SU-DHL-6 (cell line): ENCODE measurements around the gene PLEKHJ1.

ENCODE experiments used
- H2AFZ ChIP-seq: fragments of 200-600 bp; sonication (generic); 2 replicates; pipeline ENCODE4 v1.6.1; 2014; ENCODE audit warnings: low read depth, mild to moderate bottlenecking, moderate library complexity, mixed read lengths, antibody characterized with exemption, low read length; ENCODE audit not compliant: severe bottlenecking
- H3F3A ChIP-seq: fragments of 200-600 bp; shearing (Covaris generic); 2 replicates; pipeline ENCODE4 v1.6.0; 2016; ENCODE audit warnings: antibody characterized with exemption, mild to moderate bottlenecking; ENCODE audit not compliant: insufficient read depth
- H3K27ac ChIP-seq: fragments of 200-600 bp; sonication (generic); 2 replicates; pipeline ENCODE4 v1.5.1; 2016; ENCODE audit warnings: low read depth, mild to moderate bottlenecking, low read length, moderate library complexity, mixed read lengths
- H3K27me3 ChIP-seq: fragments of 200-600 bp; sonication (generic), shearing (Covaris generic); 2 replicates; pipeline ENCODE4 v1.6.0; 2014; ENCODE audit warnings: mild to moderate bottlenecking, low read length
- H3K36me3 ChIP-seq: fragments of 200-600 bp; sonication (generic); 2 replicates; pipeline ENCODE4 v1.6.1; 2014; ENCODE audit warnings: mild to moderate bottlenecking, low read length, mixed read lengths
- H3K4me2 ChIP-seq: fragments of 300-600, 200-600 bp; shearing (Covaris generic), sonication (generic); 2 replicates; pipeline ENCODE4 v1.6.0; 2014; ENCODE audit warnings: low read length, low read depth, mild to moderate bottlenecking; ENCODE audit not compliant: poor library complexity, severe bottlenecking
- H3K4me3 ChIP-seq: fragments of 200-600 bp; sonication (generic); 2 replicates; pipeline ENCODE4 v1.5.1; 2014; ENCODE audit warnings: antibody characterized with exemption, low read length, mild to moderate bottlenecking, mixed read lengths; ENCODE audit not compliant: insufficient read depth, poor library complexity, severe bottlenecking
- H3K79me2 ChIP-seq: fragments of 200-600 bp; sonication (generic); 2 replicates; pipeline ENCODE4 v1.6.1; 2014; ENCODE audit warnings: mild to moderate bottlenecking, low read length, moderate library complexity; ENCODE audit not compliant: insufficient read depth
- H3K9ac ChIP-seq: fragments of 200-600 bp; sonication (generic); 2 replicates; pipeline ENCODE4 v1.7.0; 2014; ENCODE audit warnings: mild to moderate bottlenecking, low read length
- H3K9me2 ChIP-seq: fragments of 200-600 bp; sonication (generic); replicated peaks from 2 replicates; pipeline ENCODE4 v1.6.1; 2014; ENCODE audit warnings: low read length; ENCODE audit not compliant: insufficient read depth
- H3K9me3 ChIP-seq: fragments of 200-600 bp; sonication (generic); 2 replicates; pipeline ENCODE4 v1.6.1; 2014; ENCODE audit warnings: low read length, mixed read lengths; ENCODE audit not compliant: insufficient read depth
- H4K20me1 ChIP-seq: fragments of 200-600 bp; sonication (generic); 2 replicates; pipeline ENCODE4 v1.6.1; 2014; ENCODE audit warnings: low read depth, mild to moderate bottlenecking, antibody characterized with exemption, low read length, moderate library complexity, mixed read lengths
- EZH2phosphoT487 ChIP-seq: fragments of 200-600 bp; sonication (generic), shearing (Covaris generic); conservative IDR thresholded peaks from 2 replicates; pipeline ENCODE4 v1.6.1; 2018; ENCODE audit warnings: mild to moderate bottlenecking, antibody characterized with exemption, low read length, moderate library complexity, mixed read lengths
- TF ChIP-seq, protein P1 (sequence below): fragments of 200-600 bp; sonication (generic); IDR thresholded peaks from one replicate; pipeline ENCODE4 v1.5.1; 2017; ENCODE audit warnings: antibody characterized with exemption, mild to moderate bottlenecking, low read length, moderate library complexity; ENCODE audit not compliant: insufficient read depth, poor library complexity, severe bottlenecking

PLEKHJ1 gene

DNA sequence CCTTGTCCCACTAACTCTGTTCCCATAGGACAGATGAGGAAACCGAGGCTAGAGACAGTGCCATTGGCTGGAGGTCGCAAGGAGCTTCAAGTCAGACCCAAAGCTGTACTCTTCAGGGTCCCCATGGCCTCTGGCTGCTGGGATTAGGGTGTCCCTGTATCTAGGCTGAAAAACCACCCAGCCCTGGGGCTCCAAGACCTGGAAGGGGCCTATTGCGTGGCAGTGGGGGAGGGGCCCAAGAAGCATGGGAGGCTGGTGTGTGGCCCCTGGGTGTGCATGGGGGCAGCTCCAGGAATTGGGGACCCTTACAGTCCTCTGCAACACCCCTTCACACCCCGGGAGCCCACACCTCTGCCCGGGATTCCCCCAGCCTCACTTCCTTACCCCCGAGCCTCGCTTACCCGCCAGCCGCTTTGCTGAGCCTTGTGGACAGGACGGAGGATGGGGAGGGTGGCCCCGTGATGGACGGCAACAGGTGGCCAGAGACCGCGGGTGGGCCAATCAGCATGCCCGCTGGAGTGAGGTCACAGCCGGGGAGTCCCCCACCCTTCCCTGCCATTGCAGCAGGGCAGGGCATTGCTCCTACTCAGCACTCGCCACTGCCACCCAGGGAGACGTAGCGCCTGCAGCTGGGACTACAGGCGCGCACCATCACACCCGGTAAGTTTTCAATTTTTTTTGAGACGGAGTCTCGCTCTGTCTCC is 20.0 kb upstream of the PLEKHJ1 start, which contains the start of gene JSRP1:
Gene JSRP1 (minus strand): TSS at position 436 of the 704 bp plus-strand sequence. CDS start 1,103 bp downstream, outside the sequence.
- no peaks in the 10 kb centered on the region for H3K79me2 ChIP-seq
- TF ChIP-seq, protein P1, sequence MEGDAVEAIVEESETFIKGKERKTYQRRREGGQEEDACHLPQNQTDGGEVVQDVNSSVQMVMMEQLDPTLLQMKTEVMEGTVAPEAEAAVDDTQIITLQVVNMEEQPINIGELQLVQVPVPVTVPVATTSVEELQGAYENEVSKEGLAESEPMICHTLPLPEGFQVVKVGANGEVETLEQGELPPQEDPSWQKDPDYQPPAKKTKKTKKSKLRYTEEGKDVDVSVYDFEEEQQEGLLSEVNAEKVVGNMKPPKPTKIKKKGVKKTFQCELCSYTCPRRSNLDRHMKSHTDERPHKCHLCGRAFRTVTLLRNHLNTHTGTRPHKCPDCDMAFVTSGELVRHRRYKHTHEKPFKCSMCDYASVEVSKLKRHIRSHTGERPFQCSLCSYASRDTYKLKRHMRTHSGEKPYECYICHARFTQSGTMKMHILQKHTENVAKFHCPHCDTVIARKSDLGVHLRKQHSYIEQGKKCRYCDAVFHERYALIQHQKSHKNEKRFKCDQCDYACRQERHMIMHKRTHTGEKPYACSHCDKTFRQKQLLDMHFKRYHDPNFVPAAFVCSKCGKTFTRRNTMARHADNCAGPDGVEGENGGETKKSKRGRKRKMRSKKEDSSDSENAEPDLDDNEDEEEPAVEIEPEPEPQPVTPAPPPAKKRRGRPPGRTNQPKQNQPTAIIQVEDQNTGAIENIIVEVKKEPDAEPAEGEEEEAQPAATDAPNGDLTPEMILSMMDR: no peak
- TF ChIP-seq EZH2phosphoT487: no peak
- H3K9ac ChIP-seq: peak within 1 kb of the TSS; percentile 57
- peak within 1 kb of the TSS; percentile 89 for H3K4me2 ChIP-seq
- H3K27ac ChIP-seq: peak within 1 kb of the TSS; percentile 96
- no peaks in the 10 kb centered on the region for H3K9me2 ChIP-seq
- peaks cover 48% of the 10 kb centered on the region for H3F3A ChIP-seq
- no peaks in the 10 kb centered on the region for H3K27me3 ChIP-seq
- H2AFZ ChIP-seq: peak within 1 kb of the TSS; percentile 16
- H3K4me3 ChIP-seq: peak within 1 kb of the TSS; percentile 53
- no peaks in the 10 kb centered on the region for H4K20me1 ChIP-seq
- no peaks in the 10 kb centered on the region for H3K36me3 ChIP-seq
- H3K9me3 ChIP-seq: no peaks in the 10 kb centered on the region

DNA sequence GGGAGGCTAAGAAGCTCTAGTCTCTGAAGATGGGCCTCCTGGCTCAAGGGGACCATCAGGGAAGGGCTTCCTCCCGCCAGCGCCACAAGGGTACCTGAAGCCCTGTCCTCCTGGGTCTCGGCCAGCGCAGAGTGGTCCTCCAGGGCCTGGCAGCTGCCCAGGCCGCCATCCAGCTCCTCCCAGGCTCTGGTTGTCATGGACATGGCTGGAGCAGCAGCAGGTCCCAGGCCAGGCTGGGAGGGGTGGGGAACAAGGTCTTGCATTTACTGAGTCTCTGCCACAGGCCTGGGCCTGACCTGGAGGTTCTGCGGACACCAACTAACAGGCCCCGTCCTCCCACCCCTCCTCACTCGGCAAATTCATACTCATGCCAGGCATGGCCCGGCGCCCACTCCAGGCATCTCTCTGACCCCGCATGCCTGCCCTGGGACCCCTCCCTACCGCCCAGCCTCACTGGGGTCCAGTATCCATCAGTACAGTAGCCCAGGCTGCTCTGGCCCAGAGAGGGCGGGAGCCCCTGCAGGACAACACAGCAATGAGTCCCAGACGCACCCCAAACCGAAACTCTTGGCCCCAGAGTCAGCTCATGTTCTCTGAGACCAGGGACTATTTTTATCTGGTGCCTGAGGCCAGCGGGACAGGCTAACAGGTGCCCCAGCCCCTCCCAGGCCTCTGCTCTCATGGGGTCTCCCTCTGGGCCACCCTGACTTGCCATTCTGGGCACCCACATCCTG is 19.1 kb upstream of the PLEKHJ1 start:
- peak overlapping the region; percentile 96 for H3K27ac ChIP-seq
- H3K9ac ChIP-seq: peak overlapping the region; percentile 57; the same call in 1 of the 2 replicates
- H3K36me3 ChIP-seq: no peaks in the 10 kb centered on the region
- H4K20me1 ChIP-seq: no peaks in the 10 kb centered on the region
- TF ChIP-seq, protein P1: no peak
- no peak for TF ChIP-seq EZH2phosphoT487
- peak overlapping the region; percentile 89 for H3K4me2 ChIP-seq
- H3K9me3 ChIP-seq: no peaks in the 10 kb centered on the region
- H3F3A ChIP-seq: peaks cover 45% of the 10 kb centered on the region
- H3K79me2 ChIP-seq: no peaks in the 10 kb centered on the region
- no peaks in the 10 kb centered on the region for H3K27me3 ChIP-seq
- no peak overlapping the region for H3K4me3 ChIP-seq
- no peaks in the 10 kb centered on the region for H3K9me2 ChIP-seq
- H2AFZ ChIP-seq: no peak overlapping the region

DNA sequence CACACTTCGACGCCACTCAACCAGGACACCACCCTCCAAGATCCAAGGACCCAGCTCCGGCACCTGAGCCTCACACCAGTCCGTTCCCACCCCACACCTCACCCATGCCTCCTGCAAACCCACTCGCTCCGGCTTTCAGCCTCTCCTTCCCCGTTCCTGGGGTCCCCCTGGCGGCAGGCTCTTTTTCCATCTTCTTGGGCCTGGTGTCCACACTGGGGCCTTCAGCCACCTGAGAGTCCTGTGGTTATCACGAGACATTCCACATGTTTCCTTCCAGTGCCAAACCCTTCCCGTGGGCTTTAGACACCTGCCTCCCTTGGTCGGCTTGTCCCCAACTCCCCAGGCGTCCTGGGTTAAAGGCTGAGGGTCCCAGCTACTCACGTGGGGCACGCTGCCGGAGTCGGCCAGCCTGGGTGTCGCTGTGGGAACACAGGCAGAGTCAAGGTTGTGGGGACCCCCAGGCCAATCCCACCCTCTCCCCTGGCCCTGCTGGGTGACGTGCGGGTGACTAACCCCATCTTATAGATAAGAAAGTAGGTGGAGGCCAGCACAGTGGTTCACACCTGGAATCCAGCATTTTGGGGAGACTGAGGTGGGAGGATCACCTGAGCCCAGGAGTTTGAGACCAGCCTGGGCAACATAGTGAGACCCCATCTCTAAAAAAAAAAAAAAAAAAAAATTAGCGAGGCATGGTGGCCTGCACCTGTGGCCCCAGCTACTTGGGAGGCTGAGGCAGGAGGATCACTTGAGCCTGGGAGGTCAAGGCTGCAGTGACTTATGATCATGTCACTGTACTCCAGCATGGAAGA is 18.1 kb upstream of the PLEKHJ1 start:
- Histone ChIP-seq H3K4me2 (peak overlapping the region; percentile 66), H3K9me2 (no peaks in the 10 kb centered on the region), H3K27me3 (no peaks in the 10 kb centered on the region), H3K79me2 (no peaks in the 10 kb centered on the region), H3K9me3 (no peaks in the 10 kb centered on the region), H4K20me1 (no peaks in the 10 kb centered on the region), H3K36me3 (no peaks in the 10 kb centered on the region), H3K27ac (no peak overlapping the region), H2AFZ (no peak overlapping the region), H3K9ac (no peak overlapping the region), H3K4me3 (no peak overlapping the region), H3F3A (peaks cover 38% of the 10 kb centered on the region)
- TF ChIP-seq, protein P1: no peak
- no peak for TF ChIP-seq EZH2phosphoT487
